ENCODE results near the gene DHTKD1. TPM values are rescaled to one million over a fixed set of nuclear protein-coding genes. Genes with fewer than 3 reads are reported as not detected.
A peak's percentile ranks its signal among the peaks of the same experiment; 100 is the strongest.

Gene DHTKD1
- total RNA-seq, 2 donors from 2014 or later, result 33.4 to 59.2 TPM

DNA sequence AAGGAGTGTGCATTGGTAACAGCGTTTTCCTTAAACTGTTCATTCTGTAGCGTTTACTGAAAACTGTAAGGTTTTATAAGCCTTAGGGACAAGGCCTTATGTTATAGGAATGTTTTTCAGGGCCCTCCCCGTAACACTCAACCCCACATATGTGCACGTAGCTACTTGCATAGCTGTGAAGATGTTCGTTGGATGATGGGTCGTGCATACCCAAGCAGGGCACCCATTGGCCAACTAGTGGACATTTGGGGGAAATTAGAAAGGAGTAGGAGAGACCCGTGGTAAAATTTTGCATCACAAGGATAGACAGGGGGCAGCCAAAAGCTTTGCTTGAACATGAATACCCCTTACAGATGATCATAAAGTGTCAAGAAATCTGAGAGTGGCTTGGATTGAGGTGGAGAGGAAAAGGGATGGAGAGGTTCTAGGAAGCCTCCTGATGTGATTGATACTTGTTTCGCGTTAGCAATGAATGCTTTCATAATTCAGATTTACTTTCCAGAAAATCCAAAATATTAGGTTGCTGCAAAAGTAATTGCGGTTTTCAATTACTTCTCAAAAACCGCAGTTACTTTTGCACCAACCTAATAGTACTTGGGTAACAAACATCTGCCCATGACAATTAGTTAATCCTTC, 61.6 kb downstream of the DHTKD1 start:
- H3K4me1 ChIP-seq (replicated peaks), result no peaks in the 10 kb centered on the region
- H3K4me3 ChIP-seq, result peak overlapping the region; percentile 87 to 92
- H3K9me3 ChIP-seq, result no peaks in the 10 kb centered on the region
- peak overlapping the region; percentile 88 to 95 for H3K27ac ChIP-seq
- no peak for TF ChIP-seq POLR2A (IDR thresholded peaks at IDR 0.05)
- TF ChIP-seq, protein P1, sequence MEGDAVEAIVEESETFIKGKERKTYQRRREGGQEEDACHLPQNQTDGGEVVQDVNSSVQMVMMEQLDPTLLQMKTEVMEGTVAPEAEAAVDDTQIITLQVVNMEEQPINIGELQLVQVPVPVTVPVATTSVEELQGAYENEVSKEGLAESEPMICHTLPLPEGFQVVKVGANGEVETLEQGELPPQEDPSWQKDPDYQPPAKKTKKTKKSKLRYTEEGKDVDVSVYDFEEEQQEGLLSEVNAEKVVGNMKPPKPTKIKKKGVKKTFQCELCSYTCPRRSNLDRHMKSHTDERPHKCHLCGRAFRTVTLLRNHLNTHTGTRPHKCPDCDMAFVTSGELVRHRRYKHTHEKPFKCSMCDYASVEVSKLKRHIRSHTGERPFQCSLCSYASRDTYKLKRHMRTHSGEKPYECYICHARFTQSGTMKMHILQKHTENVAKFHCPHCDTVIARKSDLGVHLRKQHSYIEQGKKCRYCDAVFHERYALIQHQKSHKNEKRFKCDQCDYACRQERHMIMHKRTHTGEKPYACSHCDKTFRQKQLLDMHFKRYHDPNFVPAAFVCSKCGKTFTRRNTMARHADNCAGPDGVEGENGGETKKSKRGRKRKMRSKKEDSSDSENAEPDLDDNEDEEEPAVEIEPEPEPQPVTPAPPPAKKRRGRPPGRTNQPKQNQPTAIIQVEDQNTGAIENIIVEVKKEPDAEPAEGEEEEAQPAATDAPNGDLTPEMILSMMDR (IDR thresholded peaks at IDR 0.05), result peak in 1 of 4 experiments; percentile 39
- no peak for TF ChIP-seq POLR2AphosphoS5 (IDR thresholded peaks at IDR 0.05)
- no peaks in the 10 kb centered on the region for H3K36me3 ChIP-seq
- WGBS, result 21% methylated on average over 11 of the region's 11 CpGs
- no peak for DNase-seq (ENCODE audit: low spot score)
- H3K27me3 ChIP-seq (replicated peaks; ENCODE audit: insufficient read depth), result no peaks in the 10 kb centered on the region
- intact Hi-C loops (cut with DNase I), result no loop called here

DNA sequence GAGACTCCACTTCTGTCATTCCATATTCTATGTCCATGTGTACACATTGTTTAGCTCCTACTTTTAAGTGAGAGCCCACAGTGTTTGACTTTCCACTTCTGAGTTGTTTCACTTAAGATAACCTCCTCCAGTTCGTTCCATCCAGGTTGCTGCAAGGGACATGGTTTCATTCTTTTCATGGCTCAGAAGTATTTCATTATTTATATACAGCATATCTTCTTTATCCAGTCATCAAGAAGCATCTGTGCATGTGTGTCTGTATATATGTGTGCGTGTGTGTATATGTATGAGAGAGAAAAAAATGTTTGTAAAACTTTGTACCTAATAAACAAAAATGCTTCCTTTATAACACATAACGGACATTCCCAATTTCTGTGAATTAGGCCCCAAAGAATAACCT, 66.9 kb downstream of the DHTKD1 start:
- H3K27me3 ChIP-seq (replicated peaks; ENCODE audit: insufficient read depth), result no peaks in the 10 kb centered on the region
- TF ChIP-seq POLR2AphosphoS5 (IDR thresholded peaks at IDR 0.05) (no peak), POLR2A (IDR thresholded peaks at IDR 0.05) (no peak)
- TF ChIP-seq, protein P1 (IDR thresholded peaks at IDR 0.05), result no peak
- no peaks in the 10 kb centered on the region for H3K9me3 ChIP-seq
- 82% methylated on average over 3 of the region's 3 CpGs for WGBS
- no peaks in the 10 kb centered on the region for H3K4me1 ChIP-seq (replicated peaks)
- DNase-seq (ENCODE audit: low spot score), result no peak
- intact Hi-C loops (cut with DNase I), result no loop called here
- H3K4me3 ChIP-seq, result no peak overlapping the region
- no peak overlapping the region for H3K27ac ChIP-seq
- peaks cover 0 to 8% of the 10 kb centered on the region in 2 donors for H3K36me3 ChIP-seq

DNA sequence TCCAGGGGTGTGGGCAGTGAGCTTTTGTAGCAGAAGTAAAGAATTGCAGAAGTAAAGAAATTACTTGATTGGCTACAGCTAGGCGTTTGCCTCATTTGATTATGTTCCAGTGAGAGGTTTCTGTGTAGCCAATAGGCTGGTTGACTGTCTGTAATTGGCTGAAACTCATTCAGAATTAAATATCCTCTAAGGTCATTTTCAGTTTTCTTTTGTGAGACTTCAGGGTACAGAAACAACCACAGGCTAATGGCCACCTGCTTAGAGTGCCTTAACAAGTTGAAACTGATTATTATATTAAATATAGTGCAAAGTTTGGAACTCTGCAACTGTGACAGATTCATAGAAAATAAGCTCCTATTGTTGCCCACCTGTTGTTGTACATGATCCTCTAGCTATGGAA, 71.3 kb downstream of the DHTKD1 start:
- Histone ChIP-seq H3K4me1 (replicated peaks) (no peaks in the 10 kb centered on the region), H3K27me3 (replicated peaks; ENCODE audit: insufficient read depth) (no peaks in the 10 kb centered on the region), H3K9me3 (no peaks in the 10 kb centered on the region), H3K4me3 (no peak overlapping the region), H3K27ac (no peak overlapping the region), H3K36me3 (peaks cover 0 to 8% of the 10 kb centered on the region in 2 donors)
- intact Hi-C loops (cut with DNase I), result no loop called here
- DNase-seq (ENCODE audit: low spot score), result no peak
- 98% methylated on average over 1 of the region's 1 CpG for WGBS
- no peak for TF ChIP-seq POLR2AphosphoS5 (IDR thresholded peaks at IDR 0.05)
- TF ChIP-seq, protein P1 (IDR thresholded peaks at IDR 0.05), result no peak
- TF ChIP-seq POLR2A (IDR thresholded peaks at IDR 0.05), result no peak

- Histone ChIP-seq H3K27ac (no peak overlapping the region), H3K4me3 (no peak overlapping the region), H3K9me3 (no peaks in the 10 kb centered on the region), H3K4me1 (replicated peaks) (no peaks in the 10 kb centered on the region), H3K36me3 (no peaks in the 10 kb centered on the region), H3K27me3 (replicated peaks; ENCODE audit: insufficient read depth) (no peaks in the 10 kb centered on the region)
- intact Hi-C loops (cut with DNase I), result no loop called here
- TF ChIP-seq POLR2AphosphoS5 (IDR thresholded peaks at IDR 0.05) (no peak), POLR2A (IDR thresholded peaks at IDR 0.05) (no peak)
- TF ChIP-seq, protein P1 (IDR thresholded peaks at IDR 0.05), result no peak
- DNase-seq (ENCODE audit: low spot score), result no peak
- WGBS, result 96% methylated on average over 3 of the region's 3 CpGs
Observed at GRCh38 chr10:12144538-12144937, 75.8 kb downstream of the DHTKD1 start.

GRCh38 chr10:12150163-12150562, 81.4 kb downstream of the DHTKD1 start:
- TF ChIP-seq POLR2AphosphoS5 (IDR thresholded peaks at IDR 0.05) (no peak), POLR2A (IDR thresholded peaks at IDR 0.05) (no peak)
- TF ChIP-seq, protein P1 (IDR thresholded peaks at IDR 0.05), result no peak
- H3K9me3 ChIP-seq, result no peaks in the 10 kb centered on the region
- H3K36me3 ChIP-seq, result no peaks in the 10 kb centered on the region
- DNase-seq (ENCODE audit: low spot score), result no peak
- no peaks in the 10 kb centered on the region for H3K4me1 ChIP-seq (replicated peaks)
- WGBS, result 79% methylated on average over 4 of the region's 4 CpGs
- H3K4me3 ChIP-seq, result no peak overlapping the region
- no peaks in the 10 kb centered on the region for H3K27me3 ChIP-seq (replicated peaks; ENCODE audit: insufficient read depth)
- H3K27ac ChIP-seq, result no peak overlapping the region
- intact Hi-C loops (cut with DNase I), result no loop called here
